AG10803 (cell line): Measurements from ENCODE around the gene NUTF2.
A peak's percentile ranks its signal among the peaks of the same experiment; 100 is the strongest.

ENCODE experiments used
- DNase-seq: peaks from one replicate; pipeline ENCODE4 v3.0.0; 2010; ENCODE audit warnings: low read depth
- H3K4me3 ChIP-seq: 2 replicates; pipeline ENCODE4 v1.5.1; 2011; ENCODE audit warnings: mild to moderate bottlenecking, low read length, control low read depth
- CTCF ChIP-seq: conservative IDR thresholded peaks from 2 replicates; pipeline ENCODE4 v1.5.1; 2011; ENCODE audit warnings: mild to moderate bottlenecking, low read length, control low read depth, inconsistent platforms

The NUTF2 gene

GRCh38 chr16:67893743-67894399 is 47.1 kb downstream of the NUTF2 start:
- no peak for TF ChIP-seq CTCF
- DNase-seq: peak; percentile 9
- H3K4me3 ChIP-seq: peak overlapping the region; percentile 92

- DNase-seq: peak; percentile 51
Observed at GRCh38 chr16:67897231-67897630, 50.5 kb downstream of the NUTF2 start.

GRCh38 chr16:67901734-67902133 is 55.0 kb downstream of the NUTF2 start:
- no peak overlapping the region for H3K4me3 ChIP-seq
- no peak for DNase-seq
- TF ChIP-seq CTCF: no peak

More at GRCh38 chr16:67897231-67897630, 50.5 kb downstream of the NUTF2 start:
- H3K4me3 ChIP-seq: no peak overlapping the region
- TF ChIP-seq CTCF: no peak

GRCh38 chr16:67902831-67903230 is 56.1 kb downstream of the NUTF2 start:
- H3K4me3 ChIP-seq: no peak overlapping the region
- TF ChIP-seq CTCF: no peak
- no peak for DNase-seq

GRCh38 chr16:67907397-67908180 is 60.9 kb downstream of the NUTF2 start:
- H3K4me3 ChIP-seq: no peak overlapping the region
- no peak for DNase-seq
- TF ChIP-seq CTCF: no peak

GRCh38 chr16:67909056-67909742 is 62.5 kb downstream of the NUTF2 start:
- no peak overlapping the region for H3K4me3 ChIP-seq
- no peak for DNase-seq
- no peak for TF ChIP-seq CTCF

- 0 out of 2 replicates have a peak, but pooled peaks have one; percentile 7 for TF ChIP-seq CTCF
- DNase-seq: peak; percentile 84
- H3K4me3 ChIP-seq: no peak overlapping the region
Observed at GRCh38 chr16:67910158-67910557, 63.4 kb downstream of the NUTF2 start.
